Ishikawa (cell line): Measurements from ENCODE around the gene C3orf18.

Source experiments
- CEBPB ChIP-seq: IDR thresholded peaks from 2 replicates; pipeline ENCODE4 v1.6.1; 2012
- CREB1 ChIP-seq: IDR thresholded peaks from 2 replicates; pipeline ENCODE4 v1.6.1; 2012; ENCODE audit warnings: low read depth
- EGR1 ChIP-seq: IDR thresholded peaks from 2 replicates; pipeline ENCODE4 v1.6.1; 2012
- EP300 ChIP-seq: IDR thresholded peaks from 2 replicates; pipeline ENCODE4 v1.6.1; 2012; ENCODE audit warnings: borderline replicate concordance
- FOXM1 ChIP-seq: IDR thresholded peaks from 2 replicates; pipeline ENCODE4 v1.6.1; 2012; ENCODE audit warnings: low read depth, borderline replicate concordance
- MAX ChIP-seq: IDR thresholded peaks from 2 replicates; pipeline ENCODE4 v1.6.1; 2012
- NFIC ChIP-seq: IDR thresholded peaks from 2 replicates; pipeline ENCODE4 v1.6.1; 2012
- RAD21 ChIP-seq: IDR thresholded peaks from 2 replicates; pipeline ENCODE4 v1.6.1; 2012; ENCODE audit warnings: low read depth
- REST ChIP-seq: IDR thresholded peaks from 2 replicates; pipeline ENCODE4 v1.6.1; 2012; ENCODE audit warnings: low read depth, mild to moderate bottlenecking
- TAF1 ChIP-seq: IDR thresholded peaks from 2 replicates; pipeline ENCODE4 v1.6.1; 2012; ENCODE audit warnings: low read depth, mild to moderate bottlenecking
- TCF12 ChIP-seq: IDR thresholded peaks from 2 replicates; pipeline ENCODE4 v1.6.1; 2012; ENCODE audit warnings: low read depth
- TEAD4 ChIP-seq: IDR thresholded peaks from 2 replicates; pipeline ENCODE4 v1.6.1; 2012
- USF1 ChIP-seq: IDR thresholded peaks from 2 replicates; pipeline ENCODE4 v1.6.1; 2012
- YY1 ChIP-seq: IDR thresholded peaks from 2 replicates; pipeline ENCODE4 v1.6.1; 2012; ENCODE audit warnings: low read depth
- ZBTB7A ChIP-seq: IDR thresholded peaks from 2 replicates; pipeline ENCODE4 v1.6.1; 2012; ENCODE audit warnings: low read depth

C3orf18 gene

GRCh38 chr3:50545781-50546180 lies 21.8 kb downstream of the C3orf18 start:
- TF ChIP-seq USF1 (no peak), TCF12 (no peak), TEAD4 (no peak), CREB1 (no peak), YY1 (no peak), REST (no peak), RAD21 (no peak), ZBTB7A (no peak), MAX (no peak), EGR1 (no peak)

GRCh38 chr3:50542177-50543034 lies 25.1 kb downstream of the C3orf18 start:
- TF ChIP-seq RAD21 (peak; percentile 87), EP300 (no peak)

- TF ChIP-seq EGR1, result no peak
- no peak for TF ChIP-seq TAF1
- no peak for TF ChIP-seq CEBPB
- no peak for TF ChIP-seq ZBTB7A
- no peak for TF ChIP-seq NFIC
- no peak for TF ChIP-seq MAX
- TF ChIP-seq REST, result no peak
- no peak for TF ChIP-seq EP300
- no peak for TF ChIP-seq FOXM1
- TF ChIP-seq RAD21, result no peak
- no peak for TF ChIP-seq TEAD4
- no peak for TF ChIP-seq CREB1
- TF ChIP-seq TCF12, result no peak
- TF ChIP-seq YY1, result no peak
Observed at GRCh38 chr3:50539356-50540286, 27.9 kb downstream of the C3orf18 start.

- TF ChIP-seq CREB1, result no peak
- no peak for TF ChIP-seq NFIC
- no peak for TF ChIP-seq RAD21
- no peak for TF ChIP-seq TEAD4
- TF ChIP-seq CEBPB, result no peak
- no peak for TF ChIP-seq EGR1
- TF ChIP-seq ZBTB7A, result no peak
- no peak for TF ChIP-seq USF1
- TF ChIP-seq YY1, result no peak
- no peak for TF ChIP-seq MAX
- no peak for TF ChIP-seq REST
- no peak for TF ChIP-seq TAF1
- TF ChIP-seq FOXM1, result no peak
- TF ChIP-seq TCF12, result no peak
- TF ChIP-seq EP300, result no peak
Observed at GRCh38 chr3:50537421-50538129, 30.0 kb downstream of the C3orf18 start.
